Coronary artery (tissue), 2 donors: Measurements from ENCODE around the gene OR4F3.
"Not testable (repeated sequence)": the region's sequence is repeated elsewhere in the genome, so short reads cannot be mapped to it uniquely, and the experiment has no call there.

Experiments
- DNase-seq: peaks from one replicate; pipeline ENCODE4 v3.0.0-alpha.2; 2017; ENCODE audit warnings: low spot score
- H3K27ac ChIP-seq, 2 donors: fragments of 200-600 bp; sonication (generic); one replicate each; pipeline ENCODE4 v1.5.1; 2016 to 2019
- H3K4me3 ChIP-seq: fragments of 200-600 bp; sonication (generic); 2 replicates; pipeline ENCODE4 v1.5.1; 2016; ENCODE audit warnings: mild to moderate bottlenecking, moderate library complexity

OR4F3 gene

GRCh38 chr5:181366968-181367367, at the start of gene OR4F3:
TSS of gene OR4F3 (plus strand) at chr5:181367268.
- H3K4me3 ChIP-seq, DNase-seq, H3K27ac ChIP-seq: not testable (repeated sequence)
